ENCODE measurements around the gene CNOT11. TPM values are rescaled to one million over a fixed set of nuclear protein-coding genes. Genes with fewer than 3 reads are reported as not detected.

The CNOT11 gene
- total and polyA plus RNA-seq, 2 of the 13 experiments (the other 11 are each of a cell fraction or from before 2014, with no cell fraction given) = 114 to 209 TPM

DNA sequence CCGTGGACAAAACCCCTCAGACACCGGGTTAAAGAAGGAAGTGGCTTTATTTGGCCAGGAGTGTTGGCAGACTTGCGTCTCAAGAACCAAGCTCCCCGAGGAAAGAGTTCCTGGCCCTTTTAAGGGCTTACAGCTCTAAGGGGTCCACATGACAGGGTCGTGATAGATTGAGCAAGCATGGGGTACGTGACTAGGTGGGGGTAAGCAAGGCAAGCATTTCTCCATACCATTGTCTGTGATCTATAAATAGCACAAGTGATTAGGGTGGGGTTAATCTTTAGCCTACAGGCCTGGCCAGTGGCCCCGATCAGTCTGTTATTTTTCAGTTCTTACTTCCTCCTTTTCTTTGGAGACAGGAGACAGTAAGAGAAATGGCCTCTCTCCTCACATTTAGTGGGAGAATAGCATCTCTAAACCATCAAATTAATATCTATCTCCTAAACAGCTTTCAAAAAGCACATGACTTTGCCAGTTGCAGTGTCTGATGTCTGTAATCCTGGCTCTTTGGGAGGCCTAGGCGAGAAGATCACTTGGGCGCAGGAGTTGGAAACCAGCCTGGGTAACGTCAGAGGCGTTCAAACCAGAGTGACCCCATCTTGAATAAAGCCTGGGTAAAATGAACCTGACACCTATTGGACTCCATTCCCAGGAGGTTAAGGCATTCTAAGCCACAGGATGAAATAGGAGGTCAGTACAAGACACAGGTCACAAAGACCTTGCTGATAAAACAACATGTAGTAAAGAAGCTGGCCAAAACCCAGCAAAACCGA lies 18.3 kb upstream of the CNOT11 start (continued):
- TF ChIP-seq, protein P1, sequence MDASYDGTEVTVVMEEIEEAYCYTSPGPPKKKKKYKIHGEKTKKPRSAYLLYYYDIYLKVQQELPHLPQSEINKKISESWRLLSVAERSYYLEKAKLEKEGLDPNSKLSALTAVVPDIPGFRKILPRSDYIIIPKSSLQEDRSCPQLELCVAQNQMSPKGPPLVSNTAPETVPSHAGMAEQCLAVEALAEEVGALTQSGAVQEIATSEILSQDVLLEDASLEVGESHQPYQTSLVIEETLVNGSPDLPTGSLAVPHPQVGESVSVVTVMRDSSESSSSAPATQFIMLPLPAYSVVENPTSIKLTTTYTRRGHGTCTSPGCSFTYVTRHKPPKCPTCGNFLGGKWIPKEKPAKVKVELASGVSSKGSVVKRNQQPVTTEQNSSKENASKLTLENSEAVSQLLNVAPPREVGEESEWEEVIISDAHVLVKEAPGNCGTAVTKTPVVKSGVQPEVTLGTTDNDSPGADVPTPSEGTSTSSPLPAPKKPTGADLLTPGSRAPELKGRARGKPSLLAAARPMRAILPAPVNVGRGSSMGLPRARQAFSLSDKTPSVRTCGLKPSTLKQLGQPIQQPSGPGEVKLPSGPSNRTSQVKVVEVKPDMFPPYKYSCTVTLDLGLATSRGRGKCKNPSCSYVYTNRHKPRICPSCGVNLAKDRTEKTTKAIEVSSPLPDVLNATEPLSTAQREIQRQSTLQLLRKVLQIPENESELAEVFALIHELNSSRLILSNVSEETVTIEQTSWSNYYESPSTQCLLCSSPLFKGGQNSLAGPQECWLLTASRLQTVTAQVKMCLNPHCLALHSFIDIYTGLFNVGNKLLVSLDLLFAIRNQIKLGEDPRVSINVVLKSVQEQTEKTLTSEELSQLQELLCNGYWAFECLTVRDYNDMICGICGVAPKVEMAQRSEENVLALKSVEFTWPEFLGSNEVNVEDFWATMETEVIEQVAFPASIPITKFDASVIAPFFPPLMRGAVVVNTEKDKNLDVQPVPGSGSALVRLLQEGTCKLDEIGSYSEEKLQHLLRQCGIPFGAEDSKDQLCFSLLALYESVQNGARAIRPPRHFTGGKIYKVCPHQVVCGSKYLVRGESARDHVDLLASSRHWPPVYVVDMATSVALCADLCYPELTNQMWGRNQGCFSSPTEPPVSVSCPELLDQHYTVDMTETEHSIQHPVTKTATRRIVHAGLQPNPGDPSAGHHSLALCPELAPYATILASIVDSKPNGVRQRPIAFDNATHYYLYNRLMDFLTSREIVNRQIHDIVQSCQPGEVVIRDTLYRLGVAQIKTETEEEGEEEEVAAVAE (CRISPR knock-in tag; IDR thresholded peaks at IDR 0.05; ENCODE audit: borderline replicate concordance) = peak; percentile 23; the same call in 1 of the 2 replicates
- TF ChIP-seq HOXA7 (CRISPR knock-in tag; IDR thresholded peaks at IDR 0.05) (no peak), FOXJ3 (CRISPR knock-in tag; IDR thresholded peaks at IDR 0.05; ENCODE audit: borderline replicate concordance) (no peak; the same call in 1 of the 2 replicates), KAT8 (CRISPR knock-in tag; IDR thresholded peaks at IDR 0.05) (no peak), ZNF691 (CRISPR knock-in tag; IDR thresholded peaks at IDR 0.05; ENCODE audit: borderline replicate concordance, low read depth) (no peak), HOXD1 (CRISPR knock-in tag; IDR thresholded peaks at IDR 0.05) (0 out of 2 replicates have a peak, but pooled peaks have one; percentile 46), ZNF841 (CRISPR knock-in tag; IDR thresholded peaks at IDR 0.05; ENCODE audit: borderline replicate concordance) (no peak), SMARCE1 (IDR thresholded peaks at IDR 0.05; ENCODE audit: borderline replicate concordance) (no peak)
- TF ChIP-seq, protein P2, sequence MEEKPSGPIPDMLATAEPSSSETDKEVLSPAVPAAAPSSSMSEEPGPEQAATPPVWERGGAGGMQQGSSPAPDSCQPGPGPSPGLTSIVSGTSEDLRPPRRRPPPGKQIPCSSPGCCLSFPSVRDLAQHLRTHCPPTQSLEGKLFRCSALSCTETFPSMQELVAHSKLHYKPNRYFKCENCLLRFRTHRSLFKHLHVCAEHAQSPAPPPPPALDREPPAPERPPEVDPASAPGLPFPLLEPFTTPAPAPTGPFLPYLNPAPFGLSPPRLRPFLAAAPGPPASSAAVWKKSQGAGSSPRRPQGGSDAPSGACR (CRISPR knock-in tag; IDR thresholded peaks at IDR 0.05) = no peak
- TF ChIP-seq, protein P3, sequence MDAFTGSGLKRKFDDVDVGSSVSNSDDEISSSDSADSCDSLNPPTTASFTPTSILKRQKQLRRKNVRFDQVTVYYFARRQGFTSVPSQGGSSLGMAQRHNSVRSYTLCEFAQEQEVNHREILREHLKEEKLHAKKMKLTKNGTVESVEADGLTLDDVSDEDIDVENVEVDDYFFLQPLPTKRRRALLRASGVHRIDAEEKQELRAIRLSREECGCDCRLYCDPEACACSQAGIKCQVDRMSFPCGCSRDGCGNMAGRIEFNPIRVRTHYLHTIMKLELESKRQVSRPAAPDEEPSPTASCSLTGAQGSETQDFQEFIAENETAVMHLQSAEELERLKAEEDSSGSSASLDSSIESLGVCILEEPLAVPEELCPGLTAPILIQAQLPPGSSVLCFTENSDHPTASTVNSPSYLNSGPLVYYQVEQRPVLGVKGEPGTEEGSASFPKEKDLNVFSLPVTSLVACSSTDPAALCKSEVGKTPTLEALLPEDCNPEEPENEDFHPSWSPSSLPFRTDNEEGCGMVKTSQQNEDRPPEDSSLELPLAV (CRISPR knock-in tag; conservative IDR thresholded peaks at IDR 0.05; ENCODE audit: low read depth) = no peak
- TF ChIP-seq, protein P4, sequence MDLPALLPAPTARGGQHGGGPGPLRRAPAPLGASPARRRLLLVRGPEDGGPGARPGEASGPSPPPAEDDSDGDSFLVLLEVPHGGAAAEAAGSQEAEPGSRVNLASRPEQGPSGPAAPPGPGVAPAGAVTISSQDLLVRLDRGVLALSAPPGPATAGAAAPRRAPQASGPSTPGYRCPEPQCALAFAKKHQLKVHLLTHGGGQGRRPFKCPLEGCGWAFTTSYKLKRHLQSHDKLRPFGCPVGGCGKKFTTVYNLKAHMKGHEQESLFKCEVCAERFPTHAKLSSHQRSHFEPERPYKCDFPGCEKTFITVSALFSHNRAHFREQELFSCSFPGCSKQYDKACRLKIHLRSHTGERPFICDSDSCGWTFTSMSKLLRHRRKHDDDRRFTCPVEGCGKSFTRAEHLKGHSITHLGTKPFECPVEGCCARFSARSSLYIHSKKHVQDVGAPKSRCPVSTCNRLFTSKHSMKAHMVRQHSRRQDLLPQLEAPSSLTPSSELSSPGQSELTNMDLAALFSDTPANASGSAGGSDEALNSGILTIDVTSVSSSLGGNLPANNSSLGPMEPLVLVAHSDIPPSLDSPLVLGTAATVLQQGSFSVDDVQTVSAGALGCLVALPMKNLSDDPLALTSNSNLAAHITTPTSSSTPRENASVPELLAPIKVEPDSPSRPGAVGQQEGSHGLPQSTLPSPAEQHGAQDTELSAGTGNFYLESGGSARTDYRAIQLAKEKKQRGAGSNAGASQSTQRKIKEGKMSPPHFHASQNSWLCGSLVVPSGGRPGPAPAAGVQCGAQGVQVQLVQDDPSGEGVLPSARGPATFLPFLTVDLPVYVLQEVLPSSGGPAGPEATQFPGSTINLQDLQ (CRISPR knock-in tag; IDR thresholded peaks at IDR 0.05) = no peak
- TF ChIP-seq, protein P5, sequence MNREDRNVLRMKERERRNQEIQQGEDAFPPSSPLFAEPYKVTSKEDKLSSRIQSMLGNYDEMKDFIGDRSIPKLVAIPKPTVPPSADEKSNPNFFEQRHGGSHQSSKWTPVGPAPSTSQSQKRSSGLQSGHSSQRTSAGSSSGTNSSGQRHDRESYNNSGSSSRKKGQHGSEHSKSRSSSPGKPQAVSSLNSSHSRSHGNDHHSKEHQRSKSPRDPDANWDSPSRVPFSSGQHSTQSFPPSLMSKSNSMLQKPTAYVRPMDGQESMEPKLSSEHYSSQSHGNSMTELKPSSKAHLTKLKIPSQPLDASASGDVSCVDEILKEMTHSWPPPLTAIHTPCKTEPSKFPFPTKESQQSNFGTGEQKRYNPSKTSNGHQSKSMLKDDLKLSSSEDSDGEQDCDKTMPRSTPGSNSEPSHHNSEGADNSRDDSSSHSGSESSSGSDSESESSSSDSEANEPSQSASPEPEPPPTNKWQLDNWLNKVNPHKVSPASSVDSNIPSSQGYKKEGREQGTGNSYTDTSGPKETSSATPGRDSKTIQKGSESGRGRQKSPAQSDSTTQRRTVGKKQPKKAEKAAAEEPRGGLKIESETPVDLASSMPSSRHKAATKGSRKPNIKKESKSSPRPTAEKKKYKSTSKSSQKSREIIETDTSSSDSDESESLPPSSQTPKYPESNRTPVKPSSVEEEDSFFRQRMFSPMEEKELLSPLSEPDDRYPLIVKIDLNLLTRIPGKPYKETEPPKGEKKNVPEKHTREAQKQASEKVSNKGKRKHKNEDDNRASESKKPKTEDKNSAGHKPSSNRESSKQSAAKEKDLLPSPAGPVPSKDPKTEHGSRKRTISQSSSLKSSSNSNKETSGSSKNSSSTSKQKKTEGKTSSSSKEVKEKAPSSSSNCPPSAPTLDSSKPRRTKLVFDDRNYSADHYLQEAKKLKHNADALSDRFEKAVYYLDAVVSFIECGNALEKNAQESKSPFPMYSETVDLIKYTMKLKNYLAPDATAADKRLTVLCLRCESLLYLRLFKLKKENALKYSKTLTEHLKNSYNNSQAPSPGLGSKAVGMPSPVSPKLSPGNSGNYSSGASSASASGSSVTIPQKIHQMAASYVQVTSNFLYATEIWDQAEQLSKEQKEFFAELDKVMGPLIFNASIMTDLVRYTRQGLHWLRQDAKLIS (CRISPR knock-in tag; IDR thresholded peaks at IDR 0.05) = no peak

Measured in HepG2 (cell line).